ENCODE measurements around the gene PRKCA.

- no peak for TF ChIP-seq CTCF (IDR thresholded peaks at IDR 0.05)
- no peak for TF ChIP-seq POLR2AphosphoS5 (IDR thresholded peaks at IDR 0.05; ENCODE audit: insufficient read depth in 1 of 2, low read depth in 1 of 2)
- TF ChIP-seq POLR2A (IDR thresholded peaks at IDR 0.05), result no peak
Observed at GRCh38 chr17:66309793-66310192, 7.4 kb downstream of the PRKCA start.

Data from vagina (tissue), 2 donors.